ENCODE results near the gene DLGAP1.

Gene DLGAP1

GRCh38 chr18:3502650-3503049, 952.5 kb downstream of the DLGAP1 start:
- no peak for DNase-seq

DNA sequence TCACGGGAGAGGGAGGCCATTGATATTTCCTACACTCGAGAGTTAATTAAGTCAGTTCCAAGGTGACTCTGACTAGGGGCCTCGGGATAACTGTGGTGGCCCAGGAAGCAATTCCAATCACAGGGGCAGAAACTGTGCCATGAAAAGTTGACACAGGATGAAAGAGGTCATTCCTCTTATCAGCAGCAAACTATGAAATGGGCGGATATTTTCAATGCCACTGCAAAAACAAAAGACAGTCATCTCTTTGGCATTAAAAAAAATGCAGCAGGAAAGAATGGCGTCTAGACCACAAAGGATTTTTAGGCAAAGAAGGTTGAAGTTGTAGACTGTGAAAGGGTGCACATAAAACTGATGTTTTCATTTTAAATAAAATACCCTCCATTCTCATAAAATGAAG, 955.1 kb downstream of the DLGAP1 start:
- no peak for DNase-seq

DNA sequence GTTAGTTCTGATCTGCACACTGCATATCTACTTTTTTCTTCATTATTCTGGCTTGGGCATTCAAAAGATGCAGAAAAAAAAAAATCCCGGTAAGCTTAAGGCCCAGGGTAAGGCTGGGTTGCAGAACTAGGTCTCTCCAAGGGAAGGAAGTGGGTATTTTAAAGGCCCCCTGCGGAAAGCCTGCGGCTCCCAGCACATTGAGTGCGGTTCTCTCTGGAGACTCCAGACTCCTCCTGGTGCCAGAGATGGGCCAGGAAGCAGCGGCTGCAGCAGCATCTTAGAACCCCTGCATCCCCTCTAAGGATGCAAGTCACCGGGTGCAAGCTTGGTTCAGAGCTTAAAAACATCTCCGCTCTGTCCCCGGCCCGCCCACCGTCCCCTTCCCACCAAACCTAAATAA, 955.6 kb downstream of the DLGAP1 start:
- no peak for DNase-seq

GRCh38 chr18:3498698-3499471, 956.2 kb downstream of the DLGAP1 start:
- no peak for DNase-seq

DNA sequence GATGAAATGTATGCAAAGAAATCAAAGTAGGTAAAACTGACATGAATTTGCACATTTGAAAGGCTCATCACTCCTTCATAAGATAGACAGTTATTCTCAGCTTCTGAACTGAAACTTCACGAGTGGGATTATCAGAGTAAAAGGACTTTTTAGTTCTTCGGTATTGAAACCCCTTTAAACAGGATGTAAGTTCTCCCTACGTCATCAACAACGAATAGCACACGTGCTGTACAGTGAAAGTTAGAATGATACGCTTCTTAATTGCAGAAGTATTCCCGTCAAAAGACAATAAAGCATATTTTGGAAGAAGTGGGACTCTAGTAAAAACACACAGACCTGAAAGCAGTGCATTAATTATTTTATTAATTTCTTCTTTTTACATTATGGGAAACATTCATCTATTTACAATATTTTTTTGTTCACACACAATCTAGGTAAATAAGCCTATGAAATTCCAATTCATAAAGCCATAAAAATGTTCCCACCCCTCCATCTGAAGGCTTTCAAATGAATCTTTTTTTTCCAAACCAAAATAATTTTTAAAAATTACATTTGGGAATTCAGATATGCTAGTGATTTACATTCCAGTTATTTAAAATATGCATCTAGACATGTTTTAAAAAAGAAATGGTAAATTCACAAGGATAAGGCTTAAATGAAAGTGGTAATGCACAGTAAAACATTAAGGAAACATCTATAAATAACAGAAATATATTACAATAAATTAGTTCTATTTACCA, 959.2 kb downstream of the DLGAP1 start:
- DNase-seq = no peak

DNA sequence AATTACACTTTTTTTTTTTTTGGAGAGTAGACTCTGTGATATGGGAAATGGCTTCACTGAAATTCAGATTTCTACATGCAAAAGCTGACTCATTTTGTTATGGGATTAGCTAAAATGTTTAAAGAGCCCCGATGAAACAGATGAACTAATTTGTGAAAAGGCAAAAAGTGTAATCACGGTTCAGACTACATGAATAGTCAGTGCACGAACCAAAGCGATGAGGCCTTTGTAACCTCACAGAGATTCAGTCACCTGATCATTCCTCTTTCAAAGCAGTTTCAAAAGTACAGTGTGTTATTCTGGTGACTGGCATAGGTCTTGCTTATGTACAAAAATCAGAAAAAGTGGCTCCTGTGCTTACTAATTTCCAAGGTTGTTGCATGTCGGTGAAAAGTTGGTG, 960.5 kb downstream of the DLGAP1 start:
- DNase-seq = no peak

DNA sequence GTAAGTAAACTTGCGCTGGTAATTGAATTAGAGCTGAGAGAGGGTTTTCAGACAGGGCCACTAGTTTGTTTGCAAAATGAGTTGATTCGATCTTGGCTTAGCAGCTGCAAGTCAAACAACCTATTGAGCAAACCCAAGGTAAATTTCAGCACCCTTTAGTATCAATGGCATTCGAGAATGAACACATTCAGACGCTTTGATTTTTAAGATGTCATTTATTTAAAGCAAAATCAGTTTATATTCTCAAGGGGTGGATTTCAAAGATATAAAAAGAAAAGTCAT, 960.9 kb downstream of the DLGAP1 start:
- DNase-seq = no peak

DNA sequence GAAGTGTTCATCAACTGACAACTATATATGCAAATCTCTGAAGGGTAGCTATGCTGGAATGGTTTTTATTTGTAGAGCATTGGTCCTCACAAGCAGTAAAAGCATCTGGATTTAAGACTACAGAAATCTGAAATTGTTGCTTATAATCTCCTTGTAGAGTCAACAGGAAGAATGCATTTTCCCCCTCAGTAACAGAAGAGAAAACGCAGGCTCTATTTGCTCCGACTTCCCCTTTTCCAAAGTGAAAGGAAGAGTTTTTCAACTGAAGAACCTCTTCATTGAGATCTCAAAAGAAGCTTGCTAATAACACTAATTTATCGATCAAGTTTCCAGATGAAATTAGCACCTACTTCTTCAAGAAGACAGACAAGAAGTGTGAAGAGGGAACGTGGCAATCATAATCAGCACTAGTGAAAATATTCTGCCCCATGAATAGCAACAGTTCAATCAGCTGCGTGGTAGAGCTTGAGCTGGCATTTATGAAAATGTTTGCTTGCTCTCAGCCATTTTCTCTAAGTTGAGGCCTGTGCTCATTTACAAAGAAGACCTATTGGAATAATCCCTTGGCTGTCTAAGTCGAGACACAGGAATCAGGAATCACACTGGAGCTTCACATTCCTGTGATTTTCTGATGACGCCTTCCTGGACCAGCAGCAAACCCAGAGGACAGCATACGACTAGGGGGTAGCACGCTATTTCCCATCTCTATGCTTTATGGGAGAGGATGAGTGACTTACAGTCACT, 961.4 kb downstream of the DLGAP1 start:
- no peak for DNase-seq

DNA sequence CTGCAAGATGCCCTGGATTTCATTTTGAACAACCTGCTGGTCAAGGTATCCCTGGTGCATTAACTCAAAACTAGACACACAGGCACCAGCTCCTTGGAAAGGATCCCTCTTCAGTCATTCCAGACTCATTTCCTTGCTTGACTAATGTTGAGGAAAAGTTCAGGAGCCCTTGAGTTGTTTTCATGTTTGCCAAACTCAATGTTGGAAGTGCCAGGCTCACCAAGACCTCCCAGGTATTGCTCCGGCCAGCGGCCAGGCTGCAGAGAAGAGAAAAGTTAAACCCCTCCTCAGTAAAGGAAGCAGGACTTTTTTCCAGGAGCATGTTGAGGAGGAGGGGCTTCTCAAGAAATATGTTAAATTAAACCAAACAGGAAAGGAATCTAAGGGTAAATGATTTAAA, 962.4 kb downstream of the DLGAP1 start:
- DNase-seq = no peak

DNA sequence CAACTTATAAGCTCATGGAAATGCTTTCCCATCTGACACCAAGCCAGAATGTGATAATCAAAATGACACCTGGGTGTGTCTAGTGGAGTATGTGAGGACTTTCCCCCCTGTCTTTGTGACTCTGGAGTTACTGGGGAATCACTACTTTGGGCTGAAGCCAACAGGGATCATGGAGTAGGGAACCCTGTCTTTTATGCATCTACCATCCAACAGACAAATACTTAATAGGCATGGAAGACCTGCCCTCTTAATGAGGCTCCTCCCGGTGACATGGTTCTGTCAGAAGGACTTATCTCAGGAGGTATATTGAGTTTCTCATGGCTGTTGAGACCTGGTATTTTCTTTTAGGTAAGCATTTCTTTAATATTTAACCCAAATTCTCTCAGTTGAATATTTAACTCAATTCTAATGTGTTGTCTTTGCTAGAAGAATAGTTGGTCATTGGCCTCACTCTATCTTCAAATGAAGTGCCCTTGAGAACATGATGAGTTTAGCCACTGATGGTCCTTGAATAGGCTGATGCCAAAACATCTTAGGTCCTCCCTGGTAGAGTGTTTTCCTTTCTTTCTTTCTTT, 963.0 kb downstream of the DLGAP1 start:
- DNase-seq = no peak

GRCh38 chr18:3489462-3489861, 965.6 kb downstream of the DLGAP1 start:
- DNase-seq = no peak

GRCh38 chr18:3486512-3486911, 968.6 kb downstream of the DLGAP1 start:
- DNase-seq = no peak

DNA sequence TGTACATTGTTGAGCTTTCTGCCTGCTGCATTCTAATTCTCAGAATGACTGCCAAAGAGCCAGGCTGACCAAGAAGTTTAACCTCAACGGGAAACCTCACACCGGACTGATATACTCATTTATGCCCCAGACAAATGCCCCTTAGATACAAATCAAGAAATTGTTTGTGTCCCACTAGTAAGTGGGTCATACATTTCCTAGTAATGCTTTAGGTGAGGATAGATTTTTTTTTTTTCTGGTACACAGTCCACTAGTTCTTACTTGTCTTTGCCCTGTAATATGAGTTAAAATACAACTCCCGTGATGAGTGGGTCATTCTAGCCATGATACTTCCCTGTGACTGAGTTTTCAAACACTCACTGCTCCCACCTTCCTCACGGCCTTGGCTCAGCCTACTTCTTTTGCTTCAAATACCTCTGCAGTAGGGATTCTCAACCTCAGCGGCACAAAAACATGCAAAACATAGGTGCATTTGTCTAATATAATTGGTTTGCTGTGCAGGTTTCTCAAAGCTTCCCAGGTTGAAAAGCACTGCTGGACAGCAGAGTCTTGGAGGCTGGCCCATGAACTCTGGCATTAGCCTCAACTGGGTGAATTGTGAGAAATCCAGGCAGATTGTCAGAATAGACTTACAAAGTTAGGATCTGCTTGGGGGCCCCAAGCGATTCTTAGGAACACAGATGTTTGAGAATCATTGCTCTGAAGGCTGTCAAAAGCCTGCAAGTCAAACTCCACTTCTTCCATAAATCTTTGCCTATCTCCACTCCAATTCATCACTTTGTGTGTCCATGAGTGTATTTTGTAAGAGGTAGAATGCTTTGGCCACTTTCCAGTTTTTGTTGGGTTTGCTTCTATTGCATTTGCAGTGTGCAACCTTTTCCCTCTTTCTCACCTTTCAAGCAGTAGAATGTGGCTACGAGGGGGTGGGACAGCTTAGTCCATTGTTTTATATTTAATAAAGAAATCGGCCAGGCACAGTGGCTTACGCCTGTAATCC, 969.7 kb downstream of the DLGAP1 start:
- DNase-seq = no peak

DNA sequence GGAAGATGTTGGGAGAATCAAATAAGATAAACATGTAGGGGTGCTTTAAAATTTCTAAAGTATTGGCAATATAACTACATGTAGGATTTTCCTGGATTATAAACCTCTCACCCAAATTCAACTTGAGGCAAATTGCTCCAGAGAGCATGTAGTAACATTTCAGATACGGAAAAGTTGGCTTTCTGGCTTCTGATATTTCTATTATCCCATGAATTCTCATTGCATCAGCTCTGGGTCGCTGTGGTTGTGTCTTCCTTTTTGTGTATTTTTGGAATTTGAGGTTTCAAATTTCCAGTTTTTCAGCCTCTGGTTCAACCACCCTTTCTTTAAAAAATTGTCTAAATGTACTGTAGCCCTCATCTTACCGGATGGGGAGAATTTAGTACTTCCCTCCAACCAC, 972.8 kb downstream of the DLGAP1 start:
- no peak for DNase-seq

DNA sequence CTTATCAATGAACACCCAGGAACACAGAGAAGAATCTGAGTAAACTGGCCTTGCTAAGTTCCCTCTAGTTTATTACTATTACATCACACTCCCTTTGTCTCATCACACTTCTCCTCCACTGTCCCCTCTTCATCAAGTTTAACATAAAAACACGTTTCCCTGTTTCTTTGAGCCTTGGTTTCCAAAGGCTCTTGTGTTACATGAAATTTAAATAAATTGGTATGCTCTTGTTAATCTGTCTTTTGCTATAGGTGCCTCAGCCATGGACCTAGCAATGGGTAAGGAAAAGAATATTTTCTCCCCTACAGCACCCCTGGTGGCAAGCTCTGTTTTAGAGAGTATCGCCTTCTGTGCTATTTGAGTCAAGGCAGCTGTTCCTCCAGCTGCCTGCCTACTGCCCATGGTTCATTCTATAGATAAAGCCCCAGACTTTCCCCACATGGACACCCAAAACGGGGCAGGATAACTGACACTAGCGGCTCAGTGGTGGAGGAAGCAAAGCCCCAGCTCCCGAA, 973.4 kb downstream of the DLGAP1 start:
- DNase-seq = no peak

DNA sequence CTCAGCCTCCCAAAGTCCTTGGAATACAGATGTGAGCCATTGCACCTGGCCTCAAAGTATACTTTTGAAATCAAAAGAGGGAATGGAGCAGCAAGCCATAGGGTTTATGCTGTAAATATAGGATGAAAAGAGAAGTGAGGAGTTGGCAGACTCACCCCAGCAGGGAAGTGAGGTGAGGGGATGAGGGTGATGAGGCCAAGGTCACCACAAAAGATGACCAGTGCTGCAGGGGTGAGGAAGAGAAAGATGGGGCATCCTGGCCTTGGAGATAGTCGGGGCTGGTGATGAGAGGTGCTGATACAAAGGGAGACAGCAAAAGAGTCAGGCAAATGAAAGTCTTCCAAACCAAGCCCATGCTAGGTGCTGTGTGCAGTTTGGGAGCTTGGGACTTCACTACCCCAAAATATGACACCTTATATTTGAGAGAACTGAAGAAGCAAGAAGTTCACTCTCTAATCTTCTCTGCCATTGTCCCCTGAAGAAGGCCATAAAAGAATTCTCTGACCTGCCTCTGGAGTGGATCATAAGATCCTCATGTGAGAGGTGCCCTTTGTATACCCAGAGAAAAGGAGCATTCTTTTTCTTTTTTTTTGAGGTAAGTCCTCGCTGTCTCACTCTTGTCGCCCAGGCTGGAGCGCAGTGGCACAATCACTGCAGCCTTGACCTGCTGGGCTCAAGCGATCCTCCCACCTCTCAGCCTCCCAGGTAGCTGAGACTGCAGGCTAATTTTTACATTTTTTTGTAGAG, 974.1 kb downstream of the DLGAP1 start:
- DNase-seq = no peak

DNA sequence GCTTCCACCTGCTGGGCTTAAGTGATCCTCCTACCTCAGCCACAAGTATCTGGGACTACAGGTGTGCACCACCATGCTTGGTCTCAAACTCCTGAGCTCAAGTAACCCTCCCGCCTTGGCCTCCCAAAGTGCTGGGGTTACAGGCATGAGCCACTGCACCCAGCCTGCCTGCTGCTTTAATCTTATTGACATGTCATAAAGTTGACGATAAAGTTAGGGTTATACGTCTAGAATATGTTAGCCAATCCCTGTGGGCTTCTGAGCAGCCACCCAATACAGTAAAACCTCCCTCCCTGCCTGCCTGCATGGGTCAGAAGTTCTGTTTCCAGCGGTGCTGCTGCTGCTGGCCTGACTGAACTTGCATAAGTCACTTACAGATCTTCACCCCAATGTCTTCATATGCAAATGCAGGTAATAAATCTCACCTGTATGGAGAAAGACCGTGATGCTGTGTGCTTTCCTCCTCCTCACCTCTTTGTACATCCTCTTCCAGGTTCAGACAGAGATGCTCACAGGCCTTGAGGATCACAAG, 975.1 kb downstream of the DLGAP1 start:
- no peak for DNase-seq

DNA sequence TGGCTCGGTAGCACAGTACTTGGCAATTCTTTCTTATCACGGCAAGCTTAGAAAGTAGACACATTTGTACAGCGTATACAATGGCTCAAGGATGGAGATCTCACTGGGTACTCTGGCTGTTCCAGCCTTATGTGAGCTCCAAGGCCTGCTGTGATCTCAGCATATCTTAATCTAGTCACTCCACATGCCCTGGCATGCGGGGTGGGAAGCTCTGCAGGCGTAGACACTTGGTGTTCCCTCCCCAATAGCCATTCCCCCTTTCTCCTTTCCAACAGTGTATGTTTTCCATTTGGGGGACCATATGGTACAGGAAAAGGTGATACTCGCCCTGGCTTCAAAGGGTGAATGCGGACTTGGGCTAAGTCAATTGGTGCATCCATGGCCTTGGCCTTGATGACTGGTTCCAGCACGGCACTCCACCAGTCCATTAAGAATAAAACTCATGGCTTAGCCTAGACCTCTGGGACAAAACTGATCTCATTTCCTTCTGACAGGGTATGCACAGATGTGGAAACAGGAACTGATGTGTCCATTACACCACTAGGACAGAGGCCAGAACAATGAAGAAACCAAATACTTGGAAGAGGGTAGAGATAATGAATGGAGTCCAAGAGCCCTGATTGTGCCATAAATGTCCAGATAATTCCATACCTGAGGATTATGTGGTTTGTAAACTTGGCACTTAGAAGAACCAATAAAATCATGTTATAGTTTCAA, 976.7 kb downstream of the DLGAP1 start:
- no peak for DNase-seq

DNA sequence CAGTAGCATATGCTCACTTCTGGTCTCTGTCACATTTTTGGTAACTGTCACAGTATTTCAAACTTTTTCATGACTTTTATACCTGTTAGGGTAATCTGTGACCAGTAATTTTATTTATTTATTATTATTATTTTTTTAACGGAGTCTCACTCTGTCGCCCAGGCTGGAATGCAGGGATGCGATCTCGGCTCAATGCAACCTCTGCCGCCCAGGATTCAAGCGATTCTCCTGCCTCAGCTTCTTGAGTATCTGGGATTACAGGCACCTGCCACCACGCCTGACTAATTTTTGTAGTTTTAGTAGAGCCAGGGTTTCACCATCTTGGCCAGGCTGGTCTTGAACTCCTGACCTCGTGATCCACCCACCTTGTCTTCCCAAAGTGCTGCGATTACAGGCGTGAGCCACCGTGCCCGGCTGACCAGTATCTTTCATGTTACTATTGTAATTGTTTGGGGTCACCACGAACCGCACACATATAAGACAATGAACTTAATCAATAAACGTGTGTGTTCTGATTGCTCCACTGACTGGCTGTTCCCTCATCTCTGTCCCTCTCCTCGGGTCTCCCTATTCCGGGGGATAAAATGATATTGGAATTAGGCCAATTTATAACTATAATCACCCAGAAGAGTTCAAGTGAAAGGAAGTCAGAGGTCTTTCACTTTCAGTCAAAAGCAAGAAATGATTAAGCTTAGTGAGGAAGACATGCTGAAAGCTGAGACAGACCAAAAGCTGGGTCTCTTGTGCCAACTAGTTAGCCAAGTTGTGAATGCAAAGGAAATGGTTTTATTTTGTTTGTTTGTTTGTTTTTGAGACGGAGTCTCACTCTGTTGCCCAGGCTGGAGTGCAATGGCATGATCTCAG, 982.2 kb downstream of the DLGAP1 start:
- DNase-seq = no peak

Data from NCI-H1417 treated with DMSO at 0.1 percent for 48 hours (cell line).